HepG2 (cell line): Measurements from ENCODE around the gene PRKCZ. TPM values are rescaled to one million over a fixed set of nuclear protein-coding genes. Genes with fewer than 3 reads are reported as not detected.

Source experiments
- AKNA ChIP-seq: sonication (generic); formaldehyde crosslinking; IDR thresholded peaks from 2 replicates; pipeline ENCODE4 v1.4.0; 2020; ENCODE audit warnings: missing genetic modification reagents, borderline replicate concordance
- ELF1 ChIP-seq: sonication (generic); formaldehyde crosslinking; IDR thresholded peaks from 2 replicates; pipeline ENCODE4 v1.4.0; 2020; ENCODE audit warnings: missing genetic modification reagents
- GMEB2 ChIP-seq: IDR thresholded peaks from 2 replicates; pipeline ENCODE4 v1.6.1; 2016; ENCODE audit warnings: missing biosample characterization, missing genetic modification reagents, low read depth
- HDAC2 ChIP-seq: sonication (generic); formaldehyde crosslinking; IDR thresholded peaks from 2 replicates; pipeline ENCODE4 v1.4.0; 2020; ENCODE audit warnings: missing genetic modification reagents
- JUN ChIP-seq: sonication (generic); formaldehyde crosslinking; IDR thresholded peaks from 2 replicates; pipeline ENCODE4 v1.4.0; 2020; ENCODE audit warnings: mild to moderate bottlenecking, missing genetic modification reagents
- MYC ChIP-seq: sonication (generic); formaldehyde crosslinking; IDR thresholded peaks from 2 replicates; pipeline ENCODE4 v1.9.0; 2021; ENCODE audit warnings: missing genetic modification reagents, borderline replicate concordance
- POGK ChIP-seq: sonication (generic); formaldehyde crosslinking; conservative IDR thresholded peaks from 2 replicates; pipeline ENCODE4 v1.8.0; 2022; ENCODE audit warnings: mild to moderate bottlenecking, moderate library complexity, missing genetic modification reagents
- POLR2AphosphoS2 ChIP-seq: IDR thresholded peaks from 2 replicates; pipeline ENCODE4 v1.6.1; 2011; ENCODE audit warnings: low read depth, low read length, improper control_type of control experiment
- SALL1 ChIP-seq: sonication (generic); formaldehyde crosslinking; IDR thresholded peaks from 2 replicates; pipeline ENCODE4 v1.8.0; 2022; ENCODE audit warnings: mild to moderate bottlenecking, missing genetic modification reagents
- XRCC5 ChIP-seq: fragments of 200-400 bp; formaldehyde crosslinking; optimal IDR thresholded peaks from 2 replicates; pipeline ENCODE3; 2017; ENCODE audit warnings: mild to moderate bottlenecking, low read length
- ZBTB34 ChIP-seq: sonication (generic); formaldehyde crosslinking; IDR thresholded peaks from 2 replicates; pipeline ENCODE4 v1.8.0; 2022; ENCODE audit warnings: mild to moderate bottlenecking, missing genetic modification reagents
- ZC3H13 ChIP-seq: sonication (generic); formaldehyde crosslinking; IDR thresholded peaks from 2 replicates; pipeline ENCODE4 v1.8.1; 2023; ENCODE audit warnings: mild to moderate bottlenecking, missing genetic modification reagents, moderate library complexity
- ZFAT ChIP-seq: sonication (generic); formaldehyde crosslinking; conservative IDR thresholded peaks from 2 replicates; pipeline ENCODE4 v1.8.1; 2023; ENCODE audit warnings: missing genetic modification reagents, inconsistent platforms
- ZNF136 ChIP-seq: sonication (generic); formaldehyde crosslinking; IDR thresholded peaks from 2 replicates; pipeline ENCODE4 v1.8.1; 2022; ENCODE audit warnings: low read depth, mild to moderate bottlenecking, moderate library complexity, missing genetic modification reagents
- ZNF274 ChIP-seq: sonication (generic); formaldehyde crosslinking; IDR thresholded peaks from 2 replicates; pipeline ENCODE4 v1.5.1; 2020; ENCODE audit warnings: mild to moderate bottlenecking, missing genetic modification reagents
- ZNF543 ChIP-seq: sonication (generic); formaldehyde crosslinking; IDR thresholded peaks from 2 replicates; pipeline ENCODE4 v1.4.0; 2020; ENCODE audit warnings: mild to moderate bottlenecking, missing genetic modification reagents
- ZNF557 ChIP-seq: sonication (generic); formaldehyde crosslinking; IDR thresholded peaks from 2 replicates; pipeline ENCODE4 v1.4.0; 2020; ENCODE audit warnings: missing genetic modification reagents
- ZNF570 ChIP-seq: sonication (generic); formaldehyde crosslinking; IDR thresholded peaks from 2 replicates; pipeline ENCODE4 v1.4.0; 2020; ENCODE audit warnings: mild to moderate bottlenecking, missing genetic modification reagents, borderline replicate concordance
- ZNF605 ChIP-seq: sonication (generic); formaldehyde crosslinking; IDR thresholded peaks from 2 replicates; pipeline ENCODE4 v1.8.0; 2022; ENCODE audit warnings: mild to moderate bottlenecking, missing genetic modification reagents
- ZNF773 ChIP-seq: sonication (generic); formaldehyde crosslinking; IDR thresholded peaks from 2 replicates; pipeline ENCODE4 v1.4.0; 2020; ENCODE audit warnings: missing genetic modification reagents, borderline replicate concordance
- polyA plus RNA-seq, 8 experiments: library from polyadenylated mRNA; depleted of rRNA in 3 of 8; stranded (reverse) in 7 of 8; unstranded in 1 of 8; fragments of >200 nt; fragmentation: Illumina TruSeq in 4 of 8; extraction: Trizol in 4 of 8; gene quantifications; 2 replicates each; pipeline versions ENCODE4 v1.2.1 to v1.2.3, GENCODE V29; 2011 to 2016; ENCODE audit warnings: low read depth in 4 of 8, missing spikeins in 1 of 8, mixed read lengths in 1 of 8; ENCODE audit not compliant: insufficient read depth in 1 of 8
- total RNA-seq, 5 experiments: library from RNA; depleted of rRNA; stranded (reverse); fragments of >200 nt; fragmentation: Illumina TruSeq; extraction: Trizol; gene quantifications; 2 replicates each; pipeline ENCODE4 v1.2.3, GENCODE V29; 2016; ENCODE audit warnings: low read depth in 1 of 5

The PRKCZ gene
- total and polyA plus RNA-seq, 2 of the 13 experiments (the other 11 are each of a cell fraction or from before 2014, with no cell fraction given): 34.7 to 85.2 TPM

- TF ChIP-seq ZFAT (CRISPR knock-in tag) (no peak), MYC (peak; percentile 52; the same call in 1 of the 2 replicates), ZC3H13 (CRISPR knock-in tag) (no peak; the same call in none of the 2 replicates), POGK (CRISPR knock-in tag) (no peak), HDAC2 (0 out of 2 replicates have a peak, but pooled peaks have one; percentile 55), ZBTB34 (CRISPR knock-in tag) (no peak), ZNF274 (CRISPR knock-in tag) (no peak; the same call in 1 of the 2 replicates), ZNF570 (CRISPR knock-in tag) (no peak), ZNF557 (CRISPR knock-in tag) (no peak), AKNA (CRISPR knock-in tag) (no peak), SALL1 (peak; percentile 79), ZNF136 (CRISPR knock-in tag) (no peak), POLR2AphosphoS2 (no peak), GMEB2 (CRISPR knock-in tag) (no peak), ELF1 (peak; percentile 55), ZNF773 (CRISPR knock-in tag) (no peak), JUN (0 out of 2 replicates have a peak, but pooled peaks have one; percentile 31), XRCC5 (peak; percentile 54), ZNF543 (peak; percentile 86; the same call in 1 of the 2 replicates), ZNF605 (CRISPR knock-in tag) (no peak)
Measured at GRCh38 chr1:2134621-2135307, 84.6 kb downstream of the PRKCZ start (continued).
